K562 (cell line): Measurements from ENCODE around the gene CGN. TPM values are rescaled to one million over a fixed set of nuclear protein-coding genes. Genes with fewer than 3 reads are reported as not detected.

ENCODE experiments used
- ATAC-seq: fragments of 200-7000 bp; cut with Tn5 transposase; 3 replicates; pipeline ENCODE4 v1.9.1; 2020; ENCODE audit warnings: moderate library complexity
- BruUV-seq: library from RNA; stranded (reverse); fragments of 400-500 nt; replicated peaks from 2 replicates; lab custom pipeline; 2021; lab: Mats Ljungman, UMichigan
- CTCF ChIA-PET: fragments of 300-600 bp; formaldehyde crosslinking; extraction: SDS; loops from one replicate; lab custom pipeline; 2021; ENCODE audit warnings: low intra/inter-chr PET ratio; lab: Yijun Ruan, JAX
- POLR2A ChIA-PET: fragments of 300-600, 350-650 bp; sonication (Branson Sonifier 250); formaldehyde crosslinking; extraction: SDS; loops from one replicate; lab custom pipeline; 2021; ENCODE audit warnings: antibody characterized with exemption, inconsistent platforms; lab: Yijun Ruan, JAX
- DNase-seq, 4 experiments: peaks; one replicate each; pipeline versions ENCODE4 v3.0.0 to v3.0.0-alpha.2; 2011 to 2018; ENCODE audit warnings: low spot score in 3 of 4, mixed read lengths in 3 of 4; ENCODE audit errors: extremely low read depth in 1 of 4
- FAIRE-seq: peaks from 2 replicates; lab custom pipeline; 2011; peaks lifted over from hg19 to GRCh38; lab: Jason Lieb, UNC
- H2AFZ ChIP-seq: 2 replicates; pipeline ENCODE4 v1.6.0; 2011; ENCODE audit warnings: low read depth, low read length, control low read depth, inconsistent platforms
- H3K27ac ChIP-seq: fragments of 200-600 bp; 3 replicates; pipeline ENCODE4 v1.8.0; 2011; ENCODE audit warnings: low read depth, mild to moderate bottlenecking, control low read depth, inconsistent platforms, low read length, moderate library complexity, mixed read lengths; ENCODE audit errors: extremely low read depth
- H3K27me3 ChIP-seq, 2 experiments: fragments of 300-600 bp in 1 of 2; 2 replicates in 1 of 2; 3 replicates in 1 of 2; pipeline versions ENCODE4 v1.6.0 to v1.8.0; 2011; ENCODE audit warnings: inconsistent platforms in 2 of 2, low read length in 2 of 2, mild to moderate bottlenecking in 1 of 2, mixed read lengths in 1 of 2, moderate library complexity in 1 of 2; ENCODE audit not compliant: control insufficient read depth in 2 of 2, insufficient read depth in 2 of 2
- H3K36me3 ChIP-seq: fragments of 300-600 bp; 3 replicates; pipeline ENCODE4 v1.8.0; 2011; ENCODE audit warnings: mild to moderate bottlenecking, low read length, inconsistent platforms; ENCODE audit not compliant: control insufficient read depth, insufficient read depth
- H3K4me1 ChIP-seq, 2 experiments: fragments of 200-600 bp in 1 of 2; replicated peaks in 1 of 2; 2 replicates in 1 of 2; 3 replicates in 1 of 2; pipeline versions ENCODE4 v1.5.1 to v1.8.0; 2011; ENCODE audit warnings: inconsistent platforms in 2 of 2, low read length in 2 of 2, mild to moderate bottlenecking in 1 of 2, mixed read lengths in 1 of 2, moderate library complexity in 1 of 2; ENCODE audit not compliant: control insufficient read depth in 2 of 2, insufficient read depth in 2 of 2
- H3K4me2 ChIP-seq: 2 replicates; pipeline ENCODE4 v1.6.1; 2011; ENCODE audit warnings: low read length, control low read depth, inconsistent platforms, mixed read lengths; ENCODE audit not compliant: insufficient read depth
- H3K4me3 ChIP-seq: fragments of 200-600 bp; sonication (generic), shearing (Covaris generic); 2 replicates; pipeline ENCODE4 v1.5.1; 2016; ENCODE audit warnings: control low read depth, inconsistent platforms
- H3K79me2 ChIP-seq: fragments of 200-600 bp; 3 replicates; pipeline ENCODE4 v1.8.0; 2011; ENCODE audit warnings: low read length, inconsistent platforms; ENCODE audit not compliant: control insufficient read depth, insufficient read depth
- H3K9ac ChIP-seq, 2 experiments: 2 replicates each; pipeline versions ENCODE4 v1.6.0 to v1.6.1; 2011; ENCODE audit warnings: low read depth in 2 of 2, low read length in 2 of 2, control low read depth in 1 of 2, inconsistent platforms in 1 of 2, mild to moderate bottlenecking in 1 of 2, mixed read lengths in 1 of 2; ENCODE audit not compliant: insufficient read depth in 1 of 2
- H3K9me1 ChIP-seq: one replicate; pipeline ENCODE4 v1.6.0; 2011; ENCODE audit warnings: inconsistent platforms, mild to moderate bottlenecking, low read length, moderate library complexity; ENCODE audit not compliant: control insufficient read depth, insufficient read depth
- H3K9me3 ChIP-seq: replicated peaks from 2 replicates; pipeline ENCODE4 v1.5.1; 2011; ENCODE audit warnings: low read depth, low read length, inconsistent platforms; ENCODE audit not compliant: control insufficient read depth, insufficient read depth
- H4K20me1 ChIP-seq: replicated peaks from 2 replicates; pipeline ENCODE4 v1.6.1; 2011; ENCODE audit warnings: low read length, inconsistent platforms, mixed read lengths; ENCODE audit not compliant: control insufficient read depth, insufficient read depth
- CTCF ChIP-seq, 3 experiments: IDR thresholded peaks in 2 of 3; conservative IDR thresholded peaks in 1 of 3; 2 replicates each; pipeline ENCODE4 v1.5.1; 2011 to 2012; ENCODE audit warnings: low read length in 3 of 3, mild to moderate bottlenecking in 3 of 3, control low read depth in 2 of 3, improper control_type of control experiment in 1 of 3, inconsistent platforms in 1 of 3, low read depth in 1 of 3, mixed read lengths in 1 of 3, moderate library complexity in 1 of 3; ENCODE audit not compliant: insufficient read depth in 2 of 3
- HDAC1 ChIP-seq, 2 experiments: fragments of 450-650 bp; IDR thresholded peaks; 2 replicates each; pipeline ENCODE4 v1.6.1; 2016 to 2017; ENCODE audit warnings: inconsistent platforms in 1 of 2, mild to moderate bottlenecking in 1 of 2, moderate library complexity in 1 of 2
- RAD21 ChIP-seq, 2 experiments: fragments of 250-450 bp in 1 of 2; fragments of 450-650 bp in 1 of 2; sonication (Bioruptor Pico) in 1 of 2; formaldehyde crosslinking in 1 of 2; IDR thresholded peaks in 1 of 2; conservative IDR thresholded peaks in 1 of 2; 2 replicates each; pipeline versions ENCODE4 v1.4.0 to v1.8.0; 2020 to 2022; ENCODE audit warnings: mild to moderate bottlenecking in 2 of 2, moderate library complexity in 1 of 2
- WGBS: fragments of 100-300 bp; shearing (Covaris generic); methylation state at CpG from one replicate; pipeline ENCODE4 v1.1.6; 2016; ENCODE audit warnings: low coverage, mixed read lengths; ENCODE audit not compliant: insufficient coverage; ENCODE audit errors: missing lambda C conversion rate; 5-methylcytosine and 5-hydroxymethylcytosine counted together
- in situ Hi-C: fragments of 300-500 bp; cut with MboI; formaldehyde crosslinking; loops from 4 replicates; pipeline ENCODE4 v1.15.0; 2018; ENCODE audit warnings: inconsistent platforms, mixed read lengths
- intact Hi-C: fragments of 100-400 bp; cut with micrococcal nuclease; formaldehyde crosslinking; loops from 2 replicates; pipeline ENCODE4 v1.14.2; 2022
- polyA plus RNA-seq, 8 experiments: library from polyadenylated mRNA; depleted of rRNA in 4 of 8; stranded (reverse) in 5 of 8; unstranded in 3 of 8; fragments of >200 nt; fragmentation: Nextera tagmentation in 2 of 8; fragmentation: Illumina TruSeq in 1 of 8; extraction: Ambion mirVana in 2 of 8; extraction: Trizol in 1 of 8; gene quantifications; 2 replicates each; pipeline versions ENCODE4 v1.2.1 to v1.2.3, GENCODE V29; 2011 to 2014; ENCODE audit warnings: inconsistent platforms in 1 of 8, missing spikeins in 1 of 8
- total RNA-seq, 7 experiments: library from RNA; depleted of rRNA in 6 of 7; stranded (reverse); fragments of >200 nt in 6 of 7; fragmentation: Illumina TruSeq in 2 of 7; extraction: Trizol in 2 of 7; gene quantifications; 2 replicates each; pipeline versions ENCODE4 v1.2.1 to v1.2.3, GENCODE V29; 2011 to 2021; ENCODE audit warnings: low replicate concordance in 1 of 7

The CGN gene
- total and polyA plus RNA-seq, 9 of the 15 experiments (the other 6 are each of a cell fraction or from before 2014, with no cell fraction given) = 0.03 to 1.4 (median 0.14) TPM; not detected in 2

- ChIA-PET POLR2A (interaction anchor here (0.7 to 1.0 kb wide), 2 partner anchors 9 to 20 kb away, joined by 3 to 5 read pairs; no protein-coding TSS in a partner anchor), CTCF (no interaction called here)
- Histone ChIP-seq H3K9ac (no peak overlapping the region), H3K36me3 (no peaks in the 10 kb centered on the region), H3K27ac (no peak overlapping the region), H4K20me1 (no peaks in the 10 kb centered on the region), H3K79me2 (no peaks in the 10 kb centered on the region), H3K4me2 (no peak overlapping the region), H3K9me1 (no peaks in the 10 kb centered on the region), H3K4me3 (no peak overlapping the region), H2AFZ (no peak overlapping the region), H3K27me3 (no peaks in the 10 kb centered on the region), H3K9me3 (peaks cover 2% of the 10 kb centered on the region; the same call in 1 of the 2 replicates), H3K4me1 (no peaks in the 10 kb centered on the region; a peak in 1 of 5 replicates)
- no peak for FAIRE-seq
- TF ChIP-seq HDAC1 (IDR thresholded peaks at IDR 0.05) = no peak
- peak in 1 of 2 experiments; percentile 24; a peak in 1 of 4 replicates for TF ChIP-seq RAD21 (CRISPR knock-in tag; conservative IDR thresholded peaks at IDR 0.05 in 1 of 2, IDR thresholded peaks at IDR 0.05 in 1 of 2)
- TF ChIP-seq CTCF (IDR thresholded peaks at IDR 0.05 in 2 of 3, conservative IDR thresholded peaks at IDR 0.05 in 1 of 3; ENCODE audit: insufficient read depth in 2 of 3, low read depth in 1 of 3, low read length in 3 of 3) = peak in 1 of 3 experiments; percentile 31; a peak in 1 of 6 replicates
- intact Hi-C loops = no loop called here
- peak; percentile 77 for ATAC-seq
- in situ Hi-C loops = no loop called here
- BruUV-seq = no TSS peak
- 17% methylated on average over 5 of the region's 5 CpGs for WGBS
- DNase-seq = no peak
These were observed 25.4 kb upstream of the CGN start for GRCh38 chr1:151485685-151486255.
